Keratinocyte (primary cell): Measurements from ENCODE around the gene MYOD1.

Experiments used
- CTCF ChIP-seq, 3 experiments: IDR thresholded peaks in 1 of 3; conservative IDR thresholded peaks in 1 of 3; optimal IDR thresholded peaks in 1 of 3; 2 replicates in 2 of 3; 3 replicates in 1 of 3; pipeline versions ENCODE3 to v1.5.1; 2011; ENCODE audit warnings: low read length in 3 of 3, mild to moderate bottlenecking in 3 of 3, moderate library complexity in 2 of 3, control low read depth in 1 of 3, inconsistent platforms in 1 of 3; ENCODE audit not compliant: insufficient read depth in 2 of 3; ENCODE audit errors: extremely low read depth in 1 of 3
- EZH2 ChIP-seq: IDR thresholded peaks from one replicate; pipeline ENCODE4 v1.6.1; 2012; ENCODE audit warnings: inconsistent platforms, mild to moderate bottlenecking, low read length, moderate library complexity

GRCh38 chr11:17719028-17719937 is at the start of gene MYOD1:
- TF ChIP-seq CTCF (optimal IDR thresholded peaks at IDR 0.05 in 1 of 3, IDR thresholded peaks at IDR 0.05 in 1 of 3, conservative IDR thresholded peaks at IDR 0.05 in 1 of 3; ENCODE audit: extremely low read depth in 1 of 3, insufficient read depth in 2 of 3, low read length in 3 of 3) (no peak), EZH2 (peak; percentile 44)
